HG02798 (cell line): ENCODE results near the gene ALS2.

Source experiments
- ATAC-seq: cut with Tn5 transposase; IDR thresholded peaks from one replicate; pipeline ENCODE4 v1.9.1; 2021; ENCODE audit warnings: mild to moderate bottlenecking; ENCODE audit not compliant: unreplicated experiment, poor library complexity

Gene ALS2

GRCh38 chr2:201761101-201761500 lies 19.6 kb downstream of the ALS2 start:
- ATAC-seq = no peak

- ATAC-seq = peak; percentile 50
Observed at GRCh38 chr2:201759567-201759966, 21.2 kb downstream of the ALS2 start.

- no peak for ATAC-seq
Observed at GRCh38 chr2:201758873-201759272, 21.9 kb downstream of the ALS2 start.

GRCh38 chr2:201758234-201758633 lies 22.5 kb downstream of the ALS2 start:
- ATAC-seq = no peak

GRCh38 chr2:201754717-201755415 lies 25.9 kb downstream of the ALS2 start:
- no peak for ATAC-seq

- ATAC-seq = no peak
Observed at GRCh38 chr2:201751566-201751965, 29.2 kb downstream of the ALS2 start.

GRCh38 chr2:201746551-201746950 lies 34.2 kb downstream of the ALS2 start:
- no peak for ATAC-seq

- ATAC-seq = no peak
Observed at GRCh38 chr2:201735486-201735885, 45.2 kb downstream of the ALS2 start.

GRCh38 chr2:201734111-201734510 lies 46.6 kb downstream of the ALS2 start:
- no peak for ATAC-seq

- ATAC-seq = no peak
Observed at GRCh38 chr2:201733544-201733943, 47.2 kb downstream of the ALS2 start.

- ATAC-seq = no peak
Observed at GRCh38 chr2:201730651-201731285, 50.0 kb downstream of the ALS2 start.

GRCh38 chr2:201715459-201715858 lies 65.3 kb downstream of the ALS2 start:
- ATAC-seq = no peak

GRCh38 chr2:201712726-201713125 lies 68.0 kb downstream of the ALS2 start:
- ATAC-seq = no peak

- ATAC-seq = no peak
Observed at GRCh38 chr2:201709747-201710146, 71.0 kb downstream of the ALS2 start.

GRCh38 chr2:201709049-201709448 lies 71.7 kb downstream of the ALS2 start:
- ATAC-seq = no peak

- ATAC-seq = no peak
Observed at GRCh38 chr2:201707753-201708152, 73.0 kb downstream of the ALS2 start.

GRCh38 chr2:201707142-201707541 lies 73.6 kb downstream of the ALS2 start:
- ATAC-seq = no peak

- no peak for ATAC-seq
Observed at GRCh38 chr2:201704536-201704935, 76.2 kb downstream of the ALS2 start.

- no peak for ATAC-seq
Observed at GRCh38 chr2:201701646-201702045, 79.1 kb downstream of the ALS2 start.

- no peak for ATAC-seq
Observed at GRCh38 chr2:201699416-201699815, 81.3 kb downstream of the ALS2 start.

- no peak for ATAC-seq
Observed at GRCh38 chr2:201698588-201699226, 82.0 kb downstream of the ALS2 start, which contains the start of gene MPP4. Gene MPP4 (minus strand): TSS chr2:201698644. CDS start chr2:201693954, 4,690 bp downstream.
